M059J (cell line): ENCODE results near the gene KLHL10. TPM values are rescaled to one million over a fixed set of nuclear protein-coding genes. Genes with fewer than 3 reads are reported as not detected.
A peak's percentile ranks its signal among the peaks of the same experiment; 100 is the strongest.

Experiments used
- DNase-seq: peaks from one replicate; pipeline ENCODE4 v3.0.0-alpha.2; 2012; ENCODE audit warnings: low read depth
- total RNA-seq: library from RNA; depleted of rRNA; stranded (reverse); fragments of >200 nt; shearing (Covaris generic); gene quantifications from 2 replicates; pipeline ENCODE4 v1.2.3, GENCODE V29; 2014; rRNA removed

The KLHL10 gene
- total RNA-seq, 1 experiment from 2014 or later, result not detected

GRCh38 chr17:41894791-41895331, 57.2 kb downstream of the KLHL10 start:
- peak; percentile 76 for DNase-seq

GRCh38 chr17:41895617-41896016, 58.0 kb downstream of the KLHL10 start:
- DNase-seq, result no peak

DNA sequence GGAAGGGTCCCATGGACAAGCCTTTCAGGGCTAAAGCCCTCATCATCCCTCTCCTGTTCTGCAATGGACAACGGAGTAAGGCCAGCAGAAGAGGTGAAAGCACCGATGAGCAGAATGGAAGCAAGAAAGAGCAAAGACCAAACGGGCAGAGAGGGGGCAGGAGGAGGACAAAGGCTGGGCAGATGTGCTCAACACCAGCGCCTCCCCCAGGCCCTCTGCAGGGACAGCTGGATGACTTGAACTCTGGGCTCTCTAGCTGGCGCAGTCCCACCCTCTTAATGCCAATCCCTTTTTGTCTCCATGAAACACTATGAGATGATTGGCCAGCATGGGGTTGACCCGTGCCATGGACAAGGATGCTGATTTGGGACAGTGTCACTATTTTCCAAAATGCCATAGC, 59.1 kb downstream of the KLHL10 start:
- DNase-seq, result no peak

Other genes starting within 250 kb of the KLHL10 start
- gene KRT16, start 225.1 kb upstream of the KLHL10 start, total RNA-seq, result 0.15 and 0.34 TPM in 2 replicates
- gene KRT17, start 213.2 kb upstream of the KLHL10 start, total RNA-seq, result 6.7 and 8.5 TPM in 2 replicates
- gene EIF1, start 148.9 kb upstream of the KLHL10 start, total RNA-seq, result 54.4 and 64.1 TPM in 2 replicates
- not detected in 2 replicates for gene GAST, start 125.5 kb upstream of the KLHL10 start, total RNA-seq
- 0.05 and 0.07 TPM in 2 replicates for gene HAP1, start 103.2 kb upstream of the KLHL10 start, total RNA-seq
- 17.4 and 24.5 TPM in 2 replicates for gene JUP, start 51.1 kb upstream of the KLHL10 start, total RNA-seq
- 51.6 and 88.8 TPM in 2 replicates for gene P3H4, start 25.9 kb upstream of the KLHL10 start, total RNA-seq
- 128 and 174 TPM in 2 replicates for gene FKBP10, start 24.8 kb upstream of the KLHL10 start, total RNA-seq
- 54.9 and 56.2 TPM in 2 replicates for gene NT5C3B, start 1.6 kb upstream of the KLHL10 start, total RNA-seq
- 12.1 and 17.1 TPM in 2 replicates for gene KLHL11, start 27.6 kb downstream of the KLHL10 start, total RNA-seq
- 103 and 151 TPM in 2 replicates for gene ACLY, start 81.1 kb downstream of the KLHL10 start, total RNA-seq
- 0.27 and 1.7 TPM in 2 replicates for gene ODAD4, start 92.8 kb downstream of the KLHL10 start, total RNA-seq
- gene CNP, start 129.0 kb downstream of the KLHL10 start, total RNA-seq, result 65.8 and 108 TPM in 2 replicates
- gene DNAJC7, start 179.6 kb downstream of the KLHL10 start, total RNA-seq, result 66.6 TPM in 2 replicates
- gene NKIRAS2, start 182.3 kb downstream of the KLHL10 start, total RNA-seq, result 46.5 and 48.8 TPM in 2 replicates
- 0.17 and 0.44 TPM in 2 replicates for gene C17orf113, start 212.8 kb downstream of the KLHL10 start, total RNA-seq